ENCODE data around the gene XYLT1.
A peak's percentile ranks its signal among the peaks of the same experiment; 100 is the strongest.

Gene XYLT1

GRCh38 chr16:17078931-17079631 is 391.7 kb downstream of the XYLT1 start:
- no peak for TF ChIP-seq JUND (IDR thresholded peaks at IDR 0.05; ENCODE audit: low read depth)

DNA sequence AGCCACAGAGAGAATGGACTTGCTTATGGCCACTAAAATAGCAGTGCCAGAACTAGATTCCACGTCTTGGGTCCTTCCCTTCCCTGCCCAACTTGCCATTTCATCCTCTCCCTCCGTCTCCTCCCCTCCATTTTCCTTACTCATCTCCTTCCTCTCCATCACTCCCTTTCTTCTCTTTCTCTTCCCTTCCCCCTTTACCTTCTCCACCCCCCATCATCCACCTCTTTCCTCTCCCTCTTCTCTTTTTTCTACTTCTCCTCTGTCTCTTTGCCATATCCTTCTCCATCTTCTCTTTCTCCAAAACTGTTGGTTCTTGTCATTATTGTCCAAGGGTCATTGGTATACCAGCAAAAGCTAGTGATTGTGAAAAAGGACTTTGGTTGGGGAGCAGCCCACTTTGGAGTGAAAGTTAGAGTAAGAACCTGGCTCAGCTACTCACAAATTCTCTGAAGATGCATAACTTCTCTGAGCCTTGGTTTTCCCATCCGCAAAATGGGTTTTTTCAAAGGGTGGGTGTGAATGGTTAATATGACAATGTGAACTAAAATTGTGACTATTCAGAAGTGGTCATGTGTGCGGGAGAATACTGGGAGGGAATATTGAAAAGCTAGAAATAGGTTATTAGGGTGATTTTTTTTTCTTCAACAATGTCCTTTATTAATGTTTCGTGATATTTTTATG is 393.8 kb downstream of the XYLT1 start:
- TF ChIP-seq JUND (IDR thresholded peaks at IDR 0.05; ENCODE audit: low read depth), result no peak
- no peak for DNase-seq (ENCODE audit: low read depth in 1 of 2, low spot score in 1 of 2)
- in situ Hi-C loops (cut with HindIII; ENCODE audit: low pct_unique_long_range_greater_than_20kb, low sequenced_read_pairs), result no loop called here

More at GRCh38 chr16:17078931-17079631, 391.7 kb downstream of the XYLT1 start:
- in situ Hi-C loops (cut with HindIII; ENCODE audit: low pct_unique_long_range_greater_than_20kb, low sequenced_read_pairs), result no loop called here
- no peak for DNase-seq (ENCODE audit: low read depth in 1 of 2, low spot score in 1 of 2)

- no peak for TF ChIP-seq JUND (IDR thresholded peaks at IDR 0.05; ENCODE audit: low read depth)
- in situ Hi-C loops (cut with HindIII; ENCODE audit: low pct_unique_long_range_greater_than_20kb, low sequenced_read_pairs), result no loop called here
- DNase-seq (ENCODE audit: low read depth in 1 of 2, low spot score in 1 of 2), result no peak
These were observed 394.5 kb downstream of the XYLT1 start for GRCh38 chr16:17076092-17076754.

- no peak for TF ChIP-seq JUND (IDR thresholded peaks at IDR 0.05; ENCODE audit: low read depth)
- in situ Hi-C loops (cut with HindIII; ENCODE audit: low pct_unique_long_range_greater_than_20kb, low sequenced_read_pairs), result no loop called here
- no peak for DNase-seq (ENCODE audit: low read depth in 1 of 2, low spot score in 1 of 2)
These were observed 398.7 kb downstream of the XYLT1 start for GRCh38 chr16:17072104-17072503.

DNA sequence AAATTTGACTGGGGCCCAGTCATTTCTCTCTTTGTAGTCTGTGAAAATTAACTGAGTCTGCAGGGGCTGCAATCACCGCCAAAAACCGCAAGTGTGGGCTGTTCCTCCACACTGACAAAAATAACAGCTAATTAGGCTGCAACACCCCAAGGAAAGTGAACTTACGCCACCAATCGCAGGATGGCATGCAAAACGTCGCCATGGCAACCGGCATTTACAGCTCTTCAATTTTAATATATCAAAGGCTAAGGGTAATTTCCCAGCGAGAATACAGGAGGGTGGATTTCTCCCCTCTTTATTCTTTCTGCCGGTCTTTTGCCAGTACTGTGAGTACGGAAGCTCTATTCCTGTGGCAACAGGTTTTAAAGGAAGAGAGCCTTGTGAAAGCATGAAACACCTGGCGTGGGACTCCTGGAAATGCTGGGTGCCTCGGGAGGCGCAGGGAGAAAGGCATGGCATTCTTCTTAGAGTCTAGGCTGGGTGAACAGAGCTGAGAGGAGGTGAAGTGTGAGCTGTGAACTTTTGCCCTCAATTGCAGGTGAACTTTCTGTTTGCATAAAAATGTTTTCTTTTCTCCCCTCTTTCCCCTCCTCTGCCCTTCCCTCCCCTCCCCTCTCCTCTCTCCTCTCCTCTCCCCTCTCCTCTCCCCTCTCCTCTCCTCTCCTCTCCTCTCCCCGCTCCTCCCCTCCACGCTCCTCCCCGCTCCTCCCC is 399.7 kb downstream of the XYLT1 start:
- in situ Hi-C loops (cut with HindIII; ENCODE audit: low pct_unique_long_range_greater_than_20kb, low sequenced_read_pairs), result no loop called here
- DNase-seq (ENCODE audit: low read depth in 1 of 2, low spot score in 1 of 2), result peak; percentile 43 to 74
- TF ChIP-seq JUND (IDR thresholded peaks at IDR 0.05; ENCODE audit: low read depth), result no peak

DNA sequence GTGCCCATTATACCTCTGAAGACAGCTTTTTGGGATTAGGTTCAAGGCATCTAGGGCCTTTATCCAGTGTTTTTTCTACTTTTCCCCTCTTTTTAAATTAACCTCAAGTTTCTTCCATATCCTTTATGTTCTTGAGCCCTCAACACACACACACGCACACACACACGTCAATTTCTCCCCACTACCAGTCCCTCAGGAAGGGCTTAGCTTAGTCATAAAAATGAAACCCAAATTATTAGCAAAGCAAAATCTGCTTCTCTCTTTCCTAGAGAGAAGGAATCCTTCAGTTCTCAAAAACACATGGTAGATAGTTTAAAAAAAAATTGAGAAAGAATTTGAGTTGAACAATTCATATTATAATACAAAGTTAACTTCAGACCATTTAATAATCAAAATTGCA is 401.1 kb downstream of the XYLT1 start:
- TF ChIP-seq JUND (IDR thresholded peaks at IDR 0.05; ENCODE audit: low read depth), result no peak
- in situ Hi-C loops (cut with HindIII; ENCODE audit: low pct_unique_long_range_greater_than_20kb, low sequenced_read_pairs), result no loop called here
- no peak for DNase-seq (ENCODE audit: low read depth in 1 of 2, low spot score in 1 of 2)

DNA sequence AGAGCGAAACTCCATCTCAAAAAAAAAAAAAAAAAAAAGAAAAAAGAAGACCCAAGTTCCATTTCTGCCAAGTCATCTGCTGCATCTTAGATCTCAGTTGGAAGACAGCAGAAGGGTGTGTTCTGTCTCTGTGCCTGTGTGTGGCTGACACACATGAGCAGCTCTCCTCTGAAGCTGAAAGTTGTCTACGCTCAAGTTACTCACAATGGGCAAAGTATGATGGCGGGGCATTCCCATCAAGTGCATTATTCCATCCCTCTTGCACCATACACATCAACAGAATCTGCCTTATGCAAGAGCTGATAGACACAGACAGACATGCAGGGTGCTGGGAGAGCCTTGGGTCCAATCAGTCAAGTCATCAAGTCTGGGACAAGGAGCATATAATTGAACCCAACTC is 402.2 kb downstream of the XYLT1 start:
- in situ Hi-C loops (cut with HindIII; ENCODE audit: low pct_unique_long_range_greater_than_20kb, low sequenced_read_pairs), result no loop called here
- DNase-seq (ENCODE audit: low read depth in 1 of 2, low spot score in 1 of 2), result no peak
- TF ChIP-seq JUND (IDR thresholded peaks at IDR 0.05; ENCODE audit: low read depth), result no peak

GRCh38 chr16:17067882-17068281 is 402.9 kb downstream of the XYLT1 start:
- no peak for TF ChIP-seq JUND (IDR thresholded peaks at IDR 0.05; ENCODE audit: low read depth)
- no peak for DNase-seq (ENCODE audit: low read depth in 1 of 2, low spot score in 1 of 2)
- in situ Hi-C loops (cut with HindIII; ENCODE audit: low pct_unique_long_range_greater_than_20kb, low sequenced_read_pairs), result no loop called here

DNA sequence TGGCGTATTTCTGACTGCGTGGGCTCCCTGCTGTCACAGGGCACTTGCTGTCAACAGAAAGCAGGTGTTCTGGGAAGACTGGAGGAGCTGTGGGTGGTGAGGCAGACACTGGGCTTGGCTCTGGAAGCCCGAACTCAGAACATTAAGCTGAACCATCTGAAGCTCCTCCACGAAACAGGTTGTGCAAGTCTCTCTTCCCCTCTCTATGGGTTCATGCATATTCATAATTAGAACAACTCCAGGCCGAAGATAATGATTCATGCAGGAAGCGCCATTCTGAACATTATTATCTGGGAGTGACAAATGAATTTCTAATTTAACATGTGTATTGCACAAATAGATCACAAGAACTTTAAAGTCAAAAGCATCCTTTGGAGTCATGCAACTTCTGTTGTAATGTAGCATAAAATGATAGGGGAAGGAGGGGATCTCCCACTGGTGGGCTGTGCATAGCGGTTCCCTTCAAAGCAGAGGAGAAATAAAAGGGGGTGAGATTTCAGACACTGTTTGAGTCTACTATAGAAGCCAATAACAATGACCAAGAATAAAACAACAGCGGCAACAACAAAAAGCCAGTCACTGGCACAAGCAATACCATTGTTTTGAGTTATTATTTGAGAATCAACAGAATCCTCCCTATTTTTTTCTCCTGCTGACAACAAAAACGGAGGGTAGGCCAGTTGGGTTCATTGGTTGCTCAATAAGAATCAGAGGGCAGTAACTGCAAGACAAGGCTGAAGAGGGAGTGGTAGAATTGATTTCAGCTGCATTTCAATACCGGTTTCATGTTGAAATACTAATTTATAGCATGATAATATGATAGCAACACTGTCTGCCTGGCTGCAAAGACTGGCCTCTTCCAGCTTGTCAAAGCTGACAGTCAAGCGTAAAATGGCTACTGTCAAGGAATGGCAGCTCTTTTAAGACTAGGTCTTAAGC is 407.3 kb downstream of the XYLT1 start:
- no peak for DNase-seq (ENCODE audit: low read depth in 1 of 2, low spot score in 1 of 2)
- TF ChIP-seq JUND (IDR thresholded peaks at IDR 0.05; ENCODE audit: low read depth), result no peak
- in situ Hi-C loops (cut with HindIII; ENCODE audit: low pct_unique_long_range_greater_than_20kb, low sequenced_read_pairs), result no loop called here

DNA sequence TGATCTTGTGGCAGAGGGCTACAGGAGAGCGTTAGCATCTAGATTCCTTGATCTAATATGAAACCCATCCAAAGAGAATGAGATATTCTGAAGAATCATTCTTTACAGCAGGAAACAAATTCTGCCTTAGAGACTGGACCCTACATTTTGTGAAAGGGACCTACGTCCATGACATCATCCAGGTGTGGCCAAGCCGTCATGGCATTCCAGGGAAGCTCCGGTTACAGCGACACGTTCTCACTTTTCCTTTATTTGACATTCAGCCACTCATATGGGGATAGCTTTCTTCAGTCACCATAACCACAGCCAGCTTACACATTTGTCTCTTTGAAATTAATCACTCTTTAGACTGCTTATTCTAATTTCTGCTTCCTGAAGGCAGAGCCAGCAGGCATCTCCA is 408.1 kb downstream of the XYLT1 start:
- TF ChIP-seq JUND (IDR thresholded peaks at IDR 0.05; ENCODE audit: low read depth), result no peak
- in situ Hi-C loops (cut with HindIII; ENCODE audit: low pct_unique_long_range_greater_than_20kb, low sequenced_read_pairs), result no loop called here
- DNase-seq (ENCODE audit: low read depth in 1 of 2, low spot score in 1 of 2), result no peak

GRCh38 chr16:17061326-17061725 is 409.4 kb downstream of the XYLT1 start:
- TF ChIP-seq JUND (IDR thresholded peaks at IDR 0.05; ENCODE audit: low read depth), result no peak
- in situ Hi-C loops (cut with HindIII; ENCODE audit: low pct_unique_long_range_greater_than_20kb, low sequenced_read_pairs), result no loop called here
- no peak for DNase-seq (ENCODE audit: low read depth in 1 of 2, low spot score in 1 of 2)

DNA sequence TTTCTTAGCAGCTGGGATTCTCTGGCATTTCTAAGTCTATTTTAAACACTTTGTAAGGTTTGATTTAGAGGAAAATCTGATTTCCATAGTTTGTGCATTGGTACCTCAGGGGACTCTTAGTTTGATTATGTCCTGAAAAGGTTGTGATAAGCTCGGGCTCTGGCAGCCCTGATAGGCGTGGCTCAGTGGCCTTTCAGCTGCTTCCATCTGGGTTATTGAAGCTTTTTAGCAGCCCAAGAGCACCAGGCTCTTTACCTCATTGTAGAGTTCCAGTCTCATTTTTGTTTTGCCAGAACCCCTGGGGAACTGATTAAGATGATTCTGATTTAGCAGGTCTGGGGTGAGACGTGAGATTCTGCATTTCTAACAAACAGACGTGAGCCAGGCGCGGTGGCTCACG is 412.3 kb downstream of the XYLT1 start:
- in situ Hi-C loops (cut with HindIII; ENCODE audit: low pct_unique_long_range_greater_than_20kb, low sequenced_read_pairs), result no loop called here
- no peak for DNase-seq (ENCODE audit: low read depth in 1 of 2, low spot score in 1 of 2)

More for the DNA sequence above, 412.3 kb downstream of the XYLT1 start:
- no peak for TF ChIP-seq JUND (IDR thresholded peaks at IDR 0.05; ENCODE audit: low read depth)
